ENCODE measurements around the gene MZF1. TPM values are rescaled to one million over a fixed set of nuclear protein-coding genes. Genes with fewer than 3 reads are reported as not detected.

Gene MZF1
- total and polyA plus RNA-seq, 2 donors = 9.0 to 24.7 TPM

DNA sequence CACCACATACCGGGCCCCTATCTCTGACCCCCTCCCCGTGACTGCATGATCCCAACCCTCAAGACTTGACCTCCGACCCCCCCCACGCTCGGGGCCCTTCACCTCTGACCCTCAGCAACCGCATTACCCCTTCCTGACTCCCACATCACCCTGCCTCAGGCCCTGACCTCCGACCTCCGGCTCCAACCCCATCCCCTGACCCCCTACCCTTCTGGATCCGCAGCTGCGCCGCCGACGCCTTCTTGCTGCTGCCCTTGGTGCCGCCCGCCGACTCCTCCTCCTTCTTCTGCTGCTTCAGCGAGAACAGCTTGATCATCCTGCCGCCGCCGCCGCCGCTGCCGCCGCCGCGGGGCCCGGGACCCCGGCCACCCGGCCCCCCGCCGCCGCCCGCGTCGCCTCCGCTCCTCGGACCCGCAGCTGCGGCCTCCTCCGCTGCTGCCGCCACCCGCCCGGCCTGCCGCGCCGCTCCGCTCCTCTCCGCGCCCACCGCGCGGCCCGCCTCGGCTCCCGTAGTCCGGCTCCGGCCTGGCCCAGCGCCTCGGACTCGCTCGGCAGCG is 15.0 kb downstream of the MZF1 start, which contains the start of gene UBE2M:
UBE2M (minus strand) TSS at position 546 of the 557 bp plus-strand sequence; CDS start at position 316, 230 bp downstream.
- Histone ChIP-seq H3K9me3 (ENCODE audit: control insufficient read depth in 2 of 2, insufficient read depth in 1 of 2, low read length in 1 of 2) (no peaks in the 10 kb centered on the region), H3K4me1 (ENCODE audit: control insufficient read depth in 2 of 2, insufficient read depth in 2 of 2, low read length in 2 of 2) (peaks cover 46 to 62% of the 10 kb centered on the region in 2 donors), H3K27me3 (ENCODE audit: control insufficient read depth in 2 of 2, insufficient read depth in 1 of 2, low read length in 1 of 2) (peaks cover 14 to 27% of the 10 kb centered on the region in 2 donors), H3K27ac (ENCODE audit: low read depth in 1 of 2, low read length in 1 of 2) (peak within 1 kb of the TSS; percentile 99 to 100), H3K36me3 (ENCODE audit: control insufficient read depth in 2 of 2, insufficient read depth in 2 of 2, low read length in 1 of 2) (peaks cover 14 to 22% of the 10 kb centered on the region in 2 donors), H3K4me3 (ENCODE audit: low read length in 2 of 2) (peak within 1 kb of the TSS; percentile 67 to 86)
- WGBS = 1% methylated on average over 62 of the region's 62 CpGs
- DNase-seq (ENCODE audit: low read depth in 6 of 9, low spot score in 9 of 9) = peak in 1 of 9 donors; percentile 65

DNA sequence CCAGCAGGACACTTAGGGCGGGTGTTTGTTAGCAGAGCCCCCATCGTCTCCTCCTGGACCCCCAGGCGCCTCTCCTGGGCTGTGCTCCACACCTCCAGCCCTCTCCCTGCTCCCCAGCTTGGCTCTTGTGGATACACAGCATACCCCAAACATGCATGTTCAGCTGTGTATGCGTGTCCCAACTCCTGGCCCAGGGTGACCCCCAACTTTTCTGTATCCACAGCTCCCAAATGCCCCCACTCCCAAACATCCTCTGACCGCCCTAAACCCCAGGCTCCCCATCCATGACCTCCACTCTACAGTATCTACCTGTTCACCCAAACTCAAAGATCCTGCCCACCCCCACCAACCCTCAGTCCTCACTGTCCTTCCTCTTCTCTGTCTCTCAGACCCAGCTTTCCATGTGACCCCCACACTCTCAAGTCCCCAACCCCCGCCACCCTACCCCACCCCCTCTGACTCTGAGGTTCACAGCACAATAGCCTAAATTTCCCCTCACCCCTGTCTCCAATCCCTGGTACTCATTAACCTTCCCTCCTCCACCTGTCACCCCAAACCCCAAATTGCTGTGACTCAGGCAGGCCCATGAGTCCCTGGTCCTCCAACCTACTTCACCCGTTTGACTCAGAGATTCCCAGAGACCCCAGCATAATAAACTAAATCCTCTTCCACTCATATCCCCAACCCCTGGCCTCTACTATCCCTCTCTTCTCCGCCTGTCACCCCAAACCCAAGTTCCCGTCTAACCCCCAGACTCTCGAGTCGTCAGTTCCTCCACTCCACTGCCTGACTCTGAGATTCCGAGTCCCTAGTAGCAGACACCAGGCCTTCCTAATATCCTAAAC is 15.7 kb downstream of the MZF1 start:
- peaks cover 8 to 20% of the 10 kb centered on the region in 2 donors for H3K27me3 ChIP-seq (ENCODE audit: control insufficient read depth in 2 of 2, insufficient read depth in 1 of 2, low read length in 1 of 2)
- no peak for DNase-seq (ENCODE audit: low read depth in 6 of 9, low spot score in 9 of 9)
- peak overlapping the region; percentile 78 to 99 for H3K27ac ChIP-seq (ENCODE audit: low read depth in 1 of 2, low read length in 1 of 2)
- H3K4me1 ChIP-seq (ENCODE audit: control insufficient read depth in 2 of 2, insufficient read depth in 2 of 2, low read length in 2 of 2) = peaks cover 39 to 58% of the 10 kb centered on the region in 2 donors
- peak overlapping the region; percentile 67 to 86 for H3K4me3 ChIP-seq (ENCODE audit: low read length in 2 of 2)
- peaks cover 20 to 30% of the 10 kb centered on the region in 2 donors for H3K36me3 ChIP-seq (ENCODE audit: control insufficient read depth in 2 of 2, insufficient read depth in 2 of 2, low read length in 1 of 2)
- H3K9me3 ChIP-seq (ENCODE audit: control insufficient read depth in 2 of 2, insufficient read depth in 1 of 2, low read length in 1 of 2) = no peaks in the 10 kb centered on the region
- 45% methylated on average over 12 of the region's 12 CpGs for WGBS

DNA sequence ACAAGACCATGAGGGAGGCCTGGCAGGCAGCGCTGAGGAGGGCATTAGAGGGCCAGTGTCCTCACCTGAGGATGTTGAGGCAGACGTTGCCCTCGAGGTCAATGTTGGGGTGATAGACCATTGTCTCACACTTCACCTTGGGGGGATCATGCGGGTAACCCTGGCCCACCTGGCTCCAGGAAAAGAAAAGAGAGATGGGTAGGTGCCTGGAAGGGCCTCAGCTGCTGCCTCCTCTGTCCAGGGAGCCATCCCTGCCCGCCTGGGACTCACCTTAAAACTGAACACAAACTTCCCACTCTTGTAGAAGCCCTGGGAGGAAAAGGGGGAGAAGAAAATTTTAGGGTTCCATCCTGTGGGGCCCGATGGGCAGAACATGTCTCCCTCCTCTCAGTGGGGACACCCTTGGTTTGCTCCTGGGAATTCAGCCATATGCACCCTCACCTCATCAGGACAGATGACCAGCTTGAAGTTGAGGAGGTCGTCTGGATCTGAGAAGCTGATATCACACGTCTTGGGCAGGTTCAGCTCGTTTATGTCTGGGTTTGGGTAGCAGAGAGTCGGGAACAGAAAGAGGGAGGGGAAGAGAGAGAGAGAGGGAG is 16.4 kb downstream of the MZF1 start:
- H3K36me3 ChIP-seq (ENCODE audit: control insufficient read depth in 2 of 2, insufficient read depth in 2 of 2, low read length in 1 of 2) = peaks cover 27 to 37% of the 10 kb centered on the region in 2 donors
- WGBS = 85% methylated on average over 10 of the region's 10 CpGs
- H3K9me3 ChIP-seq (ENCODE audit: control insufficient read depth in 2 of 2, insufficient read depth in 1 of 2, low read length in 1 of 2) = no peaks in the 10 kb centered on the region
- peaks cover under 1 to 13% of the 10 kb centered on the region in 2 donors for H3K27me3 ChIP-seq (ENCODE audit: control insufficient read depth in 2 of 2, insufficient read depth in 1 of 2, low read length in 1 of 2)
- DNase-seq (ENCODE audit: low read depth in 6 of 9, low spot score in 9 of 9) = no peak
- H3K4me1 ChIP-seq (ENCODE audit: control insufficient read depth in 2 of 2, insufficient read depth in 2 of 2, low read length in 2 of 2) = peaks cover 32 to 51% of the 10 kb centered on the region in 2 donors
- no peak overlapping the region for H3K27ac ChIP-seq (ENCODE audit: low read depth in 1 of 2, low read length in 1 of 2)
- H3K4me3 ChIP-seq (ENCODE audit: low read length in 2 of 2) = peak overlapping the region in 1 of 2 donors; percentile 86

DNA sequence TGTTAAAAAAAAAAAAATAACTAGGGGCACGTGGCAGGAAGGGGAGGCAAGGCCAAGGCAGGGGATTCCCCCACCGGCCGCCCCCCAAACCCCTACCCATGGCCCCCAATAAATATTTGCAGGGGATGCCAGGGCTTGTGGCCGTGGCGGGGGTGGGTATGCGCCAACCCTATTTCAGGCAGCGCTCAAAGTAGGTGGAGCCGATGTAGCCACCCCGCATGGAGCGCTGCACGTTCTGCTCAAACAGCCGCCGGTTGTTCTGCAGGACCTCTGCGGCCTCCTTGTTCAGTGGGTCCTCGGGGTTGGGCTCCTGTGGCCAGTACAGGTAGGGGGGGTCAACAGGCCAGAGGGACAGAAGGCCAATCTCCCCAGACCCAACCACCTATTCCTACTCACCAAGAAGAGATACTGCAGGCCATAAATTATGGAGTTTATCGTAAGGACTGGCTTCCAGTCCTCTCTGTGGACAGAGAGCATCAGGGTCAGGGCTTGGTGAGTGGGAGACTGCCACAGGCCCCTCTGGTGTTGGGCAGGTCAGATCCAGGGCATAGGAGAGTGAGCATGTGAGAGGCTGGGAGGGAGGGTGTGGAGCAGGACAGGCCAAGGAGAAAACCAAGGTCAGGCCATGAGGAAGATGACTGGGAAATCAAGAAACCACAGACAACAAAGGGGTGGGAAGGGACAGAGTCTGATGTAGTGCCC is 17.1 kb downstream of the MZF1 start:
- Histone ChIP-seq H3K27ac (ENCODE audit: low read depth in 1 of 2, low read length in 1 of 2) (peak overlapping the region in 1 of 2 donors; percentile 99), H3K4me1 (ENCODE audit: control insufficient read depth in 2 of 2, insufficient read depth in 2 of 2, low read length in 2 of 2) (peaks cover 32 to 47% of the 10 kb centered on the region in 2 donors), H3K27me3 (ENCODE audit: control insufficient read depth in 2 of 2, insufficient read depth in 1 of 2, low read length in 1 of 2) (peaks cover 0 to 6% of the 10 kb centered on the region in 2 donors), H3K36me3 (ENCODE audit: control insufficient read depth in 2 of 2, insufficient read depth in 2 of 2, low read length in 1 of 2) (peaks cover 33 to 43% of the 10 kb centered on the region in 2 donors), H3K4me3 (ENCODE audit: low read length in 2 of 2) (no peak overlapping the region), H3K9me3 (ENCODE audit: control insufficient read depth in 2 of 2, insufficient read depth in 1 of 2, low read length in 1 of 2) (no peaks in the 10 kb centered on the region)
- 97% methylated on average over 16 of the region's 16 CpGs for whole genome bisulfite sequencing
- DNase-seq (ENCODE audit: low read depth in 6 of 9, low spot score in 9 of 9) = no peak

DNA sequence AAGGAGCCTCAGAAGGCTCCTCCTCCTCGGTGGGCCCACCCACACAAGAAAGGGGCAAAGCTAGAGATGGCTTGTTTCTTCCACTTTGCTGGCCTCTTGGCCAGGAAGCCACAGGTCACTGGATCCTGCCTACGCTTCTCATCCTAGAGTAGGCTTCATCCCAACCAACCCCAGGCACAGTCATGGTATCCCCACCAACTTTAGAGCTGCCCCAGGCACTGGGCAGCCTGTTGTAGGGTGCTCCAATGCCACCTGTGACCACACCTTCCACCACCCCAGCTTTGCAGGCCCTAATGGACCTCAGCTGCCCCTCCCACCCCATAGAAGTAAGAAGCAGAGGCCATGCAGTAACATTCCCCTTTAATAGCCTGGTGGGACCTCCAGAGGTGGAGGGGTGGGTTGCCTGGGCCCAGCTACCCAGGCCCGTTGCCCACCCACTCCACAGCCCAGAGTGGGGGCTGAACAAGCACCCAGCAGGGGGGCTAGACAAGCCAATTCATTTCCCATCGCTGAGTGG is 17.7 kb downstream of the MZF1 start:
- Histone ChIP-seq H3K4me3 (ENCODE audit: low read length in 2 of 2) (peak overlapping the region; percentile 90 to 98), H3K27ac (ENCODE audit: low read depth in 1 of 2, low read length in 1 of 2) (peak overlapping the region; percentile 99), H3K27me3 (ENCODE audit: control insufficient read depth in 2 of 2, insufficient read depth in 1 of 2, low read length in 1 of 2) (peaks cover 0 to 2% of the 10 kb centered on the region in 2 donors), H3K9me3 (ENCODE audit: control insufficient read depth in 2 of 2, insufficient read depth in 1 of 2, low read length in 1 of 2) (no peaks in the 10 kb centered on the region), H3K36me3 (ENCODE audit: control insufficient read depth in 2 of 2, insufficient read depth in 2 of 2, low read length in 1 of 2) (peaks cover 40 to 50% of the 10 kb centered on the region in 2 donors), H3K4me1 (ENCODE audit: control insufficient read depth in 2 of 2, insufficient read depth in 2 of 2, low read length in 2 of 2) (peaks cover 32 to 47% of the 10 kb centered on the region in 2 donors)
- 63% methylated on average over 4 of the region's 4 CpGs for WGBS
- DNase-seq (ENCODE audit: low read depth in 6 of 9, low spot score in 9 of 9) = no peak

DNA sequence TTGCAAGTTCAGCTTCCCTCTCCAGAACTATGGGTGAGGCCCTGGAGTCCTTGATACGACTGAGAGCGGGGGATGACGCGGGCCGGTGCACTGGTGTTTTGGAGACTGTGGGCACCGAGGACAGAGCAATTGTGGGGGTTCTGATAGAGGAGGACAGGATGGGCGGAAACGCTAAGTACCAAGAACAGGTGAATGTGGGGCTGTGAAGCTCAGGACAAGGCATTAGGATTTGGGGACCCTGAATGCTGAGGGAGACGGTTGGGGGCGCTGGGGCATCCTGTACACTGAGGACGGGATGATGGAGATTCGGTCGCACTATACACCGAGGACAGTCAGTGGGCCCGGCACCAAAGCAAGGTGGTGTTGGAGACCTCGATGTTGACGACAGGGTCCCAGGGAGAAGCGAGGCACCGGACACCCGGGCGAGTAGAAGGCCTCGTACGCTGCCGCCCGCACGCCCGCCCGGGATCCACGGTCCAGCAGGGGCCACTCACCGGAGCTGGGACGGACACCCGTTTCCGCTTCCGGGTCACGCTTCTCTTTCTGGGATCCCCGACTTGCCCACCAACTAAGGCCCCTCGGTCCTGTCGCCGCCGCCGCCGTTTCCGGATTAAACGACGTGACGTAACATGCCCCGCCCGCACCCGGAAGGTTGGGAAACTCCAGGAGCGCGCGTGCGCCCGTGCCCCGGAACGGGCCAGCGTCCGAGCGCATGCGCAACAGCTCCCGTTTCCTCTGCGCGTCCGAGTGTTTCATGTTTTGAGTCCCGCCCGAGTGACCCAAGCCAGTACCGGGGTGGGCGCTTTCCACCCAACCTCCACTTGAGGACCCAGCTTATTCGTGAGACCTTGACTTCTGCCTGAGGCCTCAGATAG is 18.4 kb downstream of the MZF1 start, which contains the start of gene CHMP2A:
CHMP2A (minus strand) TSS at position 612 of the 875 bp plus-strand sequence. CDS start 893 bp downstream, outside the sequence.
- Histone ChIP-seq H3K27ac (ENCODE audit: low read depth in 1 of 2, low read length in 1 of 2) (peak within 1 kb of the TSS; percentile 99), H3K4me3 (ENCODE audit: low read length in 2 of 2) (peak within 1 kb of the TSS; percentile 90 to 98), H3K27me3 (ENCODE audit: control insufficient read depth in 2 of 2, insufficient read depth in 1 of 2, low read length in 1 of 2) (no peaks in the 10 kb centered on the region), H3K36me3 (ENCODE audit: control insufficient read depth in 2 of 2, insufficient read depth in 2 of 2, low read length in 1 of 2) (peaks cover 47 to 57% of the 10 kb centered on the region in 2 donors), H3K9me3 (ENCODE audit: control insufficient read depth in 2 of 2, insufficient read depth in 1 of 2, low read length in 1 of 2) (no peaks in the 10 kb centered on the region), H3K4me1 (ENCODE audit: control insufficient read depth in 2 of 2, insufficient read depth in 2 of 2, low read length in 2 of 2) (peaks cover 27 to 43% of the 10 kb centered on the region in 2 donors)
- 1% methylated on average over 69 of the region's 69 CpGs for WGBS
- DNase-seq (ENCODE audit: low read depth in 6 of 9, low spot score in 9 of 9) = peak; percentile 82 to 97 (median 94)

DNA sequence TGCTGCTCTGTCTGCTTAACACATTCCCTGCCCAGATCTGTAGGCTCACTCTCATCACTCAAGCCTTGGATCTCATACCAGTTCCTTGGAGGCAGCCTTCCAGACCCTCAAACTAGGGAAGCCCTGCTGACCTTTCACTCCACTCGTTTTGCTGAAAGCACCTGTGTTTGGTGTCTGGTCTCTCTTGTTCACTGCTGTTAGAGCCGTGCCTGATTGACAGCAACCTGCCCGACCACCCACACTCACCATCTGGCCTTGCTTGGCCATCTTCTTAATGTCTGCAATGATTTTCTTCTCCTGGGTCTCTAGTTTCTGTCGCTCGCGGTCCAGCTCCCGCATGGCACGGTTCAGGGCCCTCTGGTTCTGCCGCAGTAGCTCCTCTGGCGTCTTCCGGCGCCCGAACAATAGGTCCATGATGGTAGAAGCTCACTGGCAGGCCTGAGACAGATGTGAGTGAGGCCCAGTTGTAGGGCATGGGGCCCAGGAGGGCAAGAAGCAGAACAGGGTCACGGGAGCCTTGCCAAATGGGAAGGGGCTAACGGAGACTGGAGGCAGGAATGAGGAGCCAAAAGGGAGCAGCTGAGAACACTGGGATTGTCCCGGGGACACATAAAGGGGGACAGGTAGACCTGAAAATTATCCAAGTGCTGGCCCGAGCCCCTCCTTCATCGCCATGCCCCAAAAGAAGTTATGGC is 19.2 kb downstream of the MZF1 start:
- Histone ChIP-seq H3K27ac (ENCODE audit: low read depth in 1 of 2, low read length in 1 of 2) (peak overlapping the region; percentile 98 to 99), H3K4me3 (ENCODE audit: low read length in 2 of 2) (peak overlapping the region; percentile 90 to 98), H3K27me3 (ENCODE audit: control insufficient read depth in 2 of 2, insufficient read depth in 1 of 2, low read length in 1 of 2) (no peaks in the 10 kb centered on the region), H3K9me3 (ENCODE audit: control insufficient read depth in 2 of 2, insufficient read depth in 1 of 2, low read length in 1 of 2) (no peaks in the 10 kb centered on the region), H3K36me3 (ENCODE audit: control insufficient read depth in 2 of 2, insufficient read depth in 2 of 2, low read length in 1 of 2) (peaks cover 55 to 64% of the 10 kb centered on the region in 2 donors), H3K4me1 (ENCODE audit: control insufficient read depth in 2 of 2, insufficient read depth in 2 of 2, low read length in 2 of 2) (peaks cover 25 to 38% of the 10 kb centered on the region in 2 donors)
- DNase-seq (ENCODE audit: low read depth in 6 of 9, low spot score in 9 of 9) = no peak
- WGBS = 62% methylated on average over 18 of the region's 18 CpGs
